BE2C (cell line): Measurements from ENCODE around the gene FAM171A2.

Source experiments
- DNase-seq: peaks from one replicate; pipeline ENCODE4 v3.0.0-alpha.2; 2020
- H3K27me3 ChIP-seq: fragments of 250-450 bp; sonication (Bioruptor Pico); 2 replicates; pipeline ENCODE4 v1.5.1; 2020; ENCODE audit warnings: mild to moderate bottlenecking
- H3K36me3 ChIP-seq: fragments of 250-450 bp; sonication (Bioruptor Pico); 2 replicates; pipeline ENCODE4 v1.5.1; 2020; ENCODE audit warnings: mild to moderate bottlenecking
- H3K4me1 ChIP-seq: fragments of 250-450 bp; sonication (Bioruptor Pico); 2 replicates; pipeline ENCODE4 v1.5.1; 2020
- H3K4me3 ChIP-seq: 2 replicates; pipeline ENCODE4 v1.5.1; 2011; ENCODE audit warnings: low read depth, low read length
- H3K9me3 ChIP-seq: fragments of 250-450 bp; sonication (Bioruptor Pico); 2 replicates; pipeline ENCODE4 v1.5.1; 2020
- CTCF ChIP-seq: IDR thresholded peaks from 2 replicates; pipeline ENCODE4 v1.5.1; 2012; ENCODE audit warnings: mild to moderate bottlenecking, low read depth, low read length

The FAM171A2 gene

GRCh38 chr17:44362459-44362948 is 1.1 kb downstream of the FAM171A2 start:
- Histone ChIP-seq H3K4me3 (peak overlapping the region; percentile 79), H3K36me3 (no peaks in the 10 kb centered on the region), H3K27me3 (no peaks in the 10 kb centered on the region), H3K4me1 (peaks cover 8% of the 10 kb centered on the region; the same call in 1 of the 2 replicates), H3K9me3 (no peaks in the 10 kb centered on the region)
- no peak for TF ChIP-seq CTCF
- DNase-seq = no peak

GRCh38 chr17:44361292-44362260 is 2.1 kb downstream of the FAM171A2 start:
- no peak for DNase-seq
- peaks cover 8% of the 10 kb centered on the region; the same call in 1 of the 2 replicates for H3K4me1 ChIP-seq
- H3K27me3 ChIP-seq = no peaks in the 10 kb centered on the region
- H3K9me3 ChIP-seq = no peaks in the 10 kb centered on the region
- no peak for TF ChIP-seq CTCF
- no peak overlapping the region for H3K4me3 ChIP-seq
- H3K36me3 ChIP-seq = no peaks in the 10 kb centered on the region

- H3K36me3 ChIP-seq = no peaks in the 10 kb centered on the region
- no peak for TF ChIP-seq CTCF
- no peak for DNase-seq
- no peaks in the 10 kb centered on the region for H3K27me3 ChIP-seq
- peaks cover 8% of the 10 kb centered on the region; the same call in 1 of the 2 replicates for H3K4me1 ChIP-seq
- H3K9me3 ChIP-seq = no peaks in the 10 kb centered on the region
- H3K4me3 ChIP-seq = no peak overlapping the region
Measured at GRCh38 chr17:44360826-44361225, 2.8 kb downstream of the FAM171A2 start.

- DNase-seq = no peak
- TF ChIP-seq CTCF = no peak
- H3K4me1 ChIP-seq = peaks cover 8% of the 10 kb centered on the region; the same call in 1 of the 2 replicates
Measured at GRCh38 chr17:44360144-44360533, 3.5 kb downstream of the FAM171A2 start.

GRCh38 chr17:44359458-44360143 is 4.1 kb downstream of the FAM171A2 start:
- H3K9me3 ChIP-seq = no peaks in the 10 kb centered on the region
- no peak for DNase-seq
- H3K36me3 ChIP-seq = no peaks in the 10 kb centered on the region
- no peak for TF ChIP-seq CTCF
- H3K4me1 ChIP-seq = peaks cover 8% of the 10 kb centered on the region; the same call in 1 of the 2 replicates
- no peaks in the 10 kb centered on the region for H3K27me3 ChIP-seq
- H3K4me3 ChIP-seq = no peak overlapping the region

More at GRCh38 chr17:44360144-44360533, 3.5 kb downstream of the FAM171A2 start:
- no peak overlapping the region for H3K4me3 ChIP-seq
- no peaks in the 10 kb centered on the region for H3K9me3 ChIP-seq
- no peaks in the 10 kb centered on the region for H3K27me3 ChIP-seq
- no peaks in the 10 kb centered on the region for H3K36me3 ChIP-seq
